ENCODE data around the gene ATOH1.
A peak's percentile ranks its signal among the peaks of the same experiment; 100 is the strongest.

The ATOH1 gene

DNA sequence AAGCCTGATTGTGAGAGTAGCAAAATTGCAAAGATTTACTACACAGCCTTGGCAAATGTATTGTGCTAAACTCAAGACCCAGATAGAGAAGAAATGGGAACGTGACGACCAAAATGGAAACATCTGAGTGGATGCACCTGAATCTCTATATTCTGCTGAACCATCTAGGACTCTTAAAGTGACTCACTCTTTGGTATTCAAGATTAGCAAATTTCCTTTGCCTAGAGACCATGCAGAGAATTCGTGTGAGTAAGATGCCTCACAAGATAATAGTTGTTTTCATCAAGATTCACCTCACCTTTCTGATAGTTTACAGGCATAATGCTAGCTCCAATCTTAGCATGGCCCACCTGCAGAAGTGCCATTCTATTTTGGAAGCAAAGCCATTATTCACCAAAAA, 14.4 kb upstream of the ATOH1 start:
- Histone ChIP-seq H3K4me3 (ENCODE audit: low read length) (no peak overlapping the region), H3K9me3 (ENCODE audit: insufficient read depth, low read depth, low read length) (no peaks in the 10 kb centered on the region), H3K36me3 (ENCODE audit: insufficient read depth, low read depth, low read length) (no peaks in the 10 kb centered on the region), H3K4me1 (ENCODE audit: insufficient read depth, low read length) (peaks cover 10% of the 10 kb centered on the region; the same call in 1 of the 2 replicates), H3K27me3 (ENCODE audit: insufficient read depth, low read length) (no peaks in the 10 kb centered on the region), H3K27ac (ENCODE audit: low read length) (no peak overlapping the region), H3K9ac (ENCODE audit: low read depth, low read length) (no peak overlapping the region)

DNA sequence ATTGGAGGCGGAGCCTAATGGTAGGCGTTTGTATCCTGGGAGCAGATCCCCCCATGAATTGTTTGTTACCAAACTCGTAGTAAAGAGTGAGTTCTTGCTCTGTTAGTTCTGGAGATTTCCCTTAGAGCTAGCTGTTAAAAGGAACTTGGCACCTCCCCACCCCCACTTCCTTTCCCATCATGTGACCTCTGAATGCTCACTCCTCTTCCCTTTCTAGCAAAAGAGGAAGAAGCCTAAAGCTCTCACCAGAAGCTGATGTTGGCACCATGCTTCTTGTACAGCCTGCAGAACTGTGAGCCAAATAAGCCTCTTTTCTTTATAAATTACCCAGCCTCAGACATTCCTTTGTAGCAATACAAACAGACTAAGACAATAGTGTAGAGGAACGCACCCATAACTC, 13.8 kb upstream of the ATOH1 start:
- Histone ChIP-seq H3K36me3 (ENCODE audit: insufficient read depth, low read depth, low read length) (no peaks in the 10 kb centered on the region), H3K4me1 (ENCODE audit: insufficient read depth, low read length) (peaks cover 10% of the 10 kb centered on the region; the same call in 1 of the 2 replicates), H3K27ac (ENCODE audit: low read length) (no peak overlapping the region), H3K4me3 (ENCODE audit: low read length) (no peak overlapping the region), H3K9ac (ENCODE audit: low read depth, low read length) (no peak overlapping the region), H3K9me3 (ENCODE audit: insufficient read depth, low read depth, low read length) (no peaks in the 10 kb centered on the region), H3K27me3 (ENCODE audit: insufficient read depth, low read length) (no peaks in the 10 kb centered on the region)

DNA sequence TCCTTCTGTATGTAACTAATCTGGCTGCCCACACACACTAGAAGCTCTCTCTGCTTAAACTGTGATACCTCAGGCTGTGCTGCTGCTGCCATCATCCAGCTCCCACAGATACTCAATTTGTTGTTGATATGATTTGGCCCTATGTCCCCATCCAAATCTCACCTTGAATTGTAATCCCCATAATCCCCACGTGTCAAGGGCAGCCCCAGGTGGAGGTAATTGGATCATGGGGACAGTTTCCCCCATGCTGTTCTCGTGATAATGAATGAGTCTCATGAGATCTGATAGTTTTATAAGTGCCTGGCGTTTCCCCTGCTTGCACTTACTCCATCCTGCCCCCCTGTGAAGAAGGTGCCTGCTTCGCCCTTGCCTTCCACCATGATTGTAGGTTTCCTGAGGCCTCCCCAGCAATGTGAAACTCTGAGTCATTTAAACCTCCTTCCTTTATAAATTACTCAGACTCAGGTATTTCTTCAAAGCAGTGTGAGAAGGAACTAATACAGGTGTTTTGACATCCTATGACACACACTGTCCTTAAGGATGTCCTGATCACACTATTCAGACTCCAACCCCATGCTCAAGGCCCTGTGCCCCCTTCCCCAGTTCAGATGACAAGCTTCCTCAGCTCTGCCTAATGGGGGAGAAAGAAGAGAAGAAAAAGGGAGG, 2.9 kb upstream of the ATOH1 start:
- Histone ChIP-seq H3K9ac (ENCODE audit: low read depth, low read length) (no peak overlapping the region), H3K4me3 (ENCODE audit: low read length) (no peak overlapping the region), H3K36me3 (ENCODE audit: insufficient read depth, low read depth, low read length) (no peaks in the 10 kb centered on the region), H3K4me1 (ENCODE audit: insufficient read depth, low read length) (peaks cover 13% of the 10 kb centered on the region), H3K27me3 (ENCODE audit: insufficient read depth, low read length) (peaks cover 68% of the 10 kb centered on the region), H3K27ac (ENCODE audit: low read length) (no peak overlapping the region), H3K9me3 (ENCODE audit: insufficient read depth, low read depth, low read length) (no peaks in the 10 kb centered on the region)

DNA sequence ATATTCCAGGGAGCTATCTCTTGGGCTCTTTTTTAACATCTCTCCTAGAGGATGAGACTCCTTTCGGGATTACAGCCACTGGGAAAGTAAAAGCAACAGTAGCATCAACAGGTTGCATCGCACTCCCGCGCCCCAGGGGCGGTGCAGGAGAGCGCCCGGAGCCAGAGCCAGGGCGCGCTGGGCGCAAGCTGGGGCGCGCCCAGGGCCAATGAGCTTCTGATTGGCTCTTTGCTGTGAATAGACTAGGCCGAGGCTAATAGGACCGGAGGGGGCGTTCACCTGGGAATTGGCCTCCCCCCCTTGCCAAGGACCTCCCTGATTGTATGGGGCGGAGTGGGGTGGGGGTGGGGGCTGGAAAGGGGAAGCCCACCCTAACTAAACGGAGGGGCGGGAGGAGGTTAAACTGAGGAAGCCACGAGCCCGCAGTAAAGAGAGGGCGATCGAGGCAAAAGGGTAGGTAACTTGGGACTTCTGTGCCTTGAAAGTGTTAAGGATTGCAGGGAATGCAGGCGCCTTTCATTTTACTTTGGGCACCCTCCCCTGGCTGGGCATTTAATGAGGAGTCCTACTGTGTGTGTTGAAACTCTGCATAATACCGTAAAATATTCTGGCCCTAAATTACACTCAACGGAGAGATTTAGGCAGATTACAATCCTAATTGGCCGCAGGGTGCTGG, 1.1 kb upstream of the ATOH1 start:
- Histone ChIP-seq H3K4me1 (ENCODE audit: insufficient read depth, low read length) (peaks cover 19% of the 10 kb centered on the region), H3K27ac (ENCODE audit: low read length) (no peak overlapping the region), H3K27me3 (ENCODE audit: insufficient read depth, low read length) (peaks cover 85% of the 10 kb centered on the region), H3K9ac (ENCODE audit: low read depth, low read length) (peak overlapping the region; percentile 27; the same call in 1 of the 2 replicates), H3K9me3 (ENCODE audit: insufficient read depth, low read depth, low read length) (no peaks in the 10 kb centered on the region), H3K4me3 (ENCODE audit: low read length) (peak overlapping the region; percentile 74), H3K36me3 (ENCODE audit: insufficient read depth, low read depth, low read length) (no peaks in the 10 kb centered on the region)

DNA sequence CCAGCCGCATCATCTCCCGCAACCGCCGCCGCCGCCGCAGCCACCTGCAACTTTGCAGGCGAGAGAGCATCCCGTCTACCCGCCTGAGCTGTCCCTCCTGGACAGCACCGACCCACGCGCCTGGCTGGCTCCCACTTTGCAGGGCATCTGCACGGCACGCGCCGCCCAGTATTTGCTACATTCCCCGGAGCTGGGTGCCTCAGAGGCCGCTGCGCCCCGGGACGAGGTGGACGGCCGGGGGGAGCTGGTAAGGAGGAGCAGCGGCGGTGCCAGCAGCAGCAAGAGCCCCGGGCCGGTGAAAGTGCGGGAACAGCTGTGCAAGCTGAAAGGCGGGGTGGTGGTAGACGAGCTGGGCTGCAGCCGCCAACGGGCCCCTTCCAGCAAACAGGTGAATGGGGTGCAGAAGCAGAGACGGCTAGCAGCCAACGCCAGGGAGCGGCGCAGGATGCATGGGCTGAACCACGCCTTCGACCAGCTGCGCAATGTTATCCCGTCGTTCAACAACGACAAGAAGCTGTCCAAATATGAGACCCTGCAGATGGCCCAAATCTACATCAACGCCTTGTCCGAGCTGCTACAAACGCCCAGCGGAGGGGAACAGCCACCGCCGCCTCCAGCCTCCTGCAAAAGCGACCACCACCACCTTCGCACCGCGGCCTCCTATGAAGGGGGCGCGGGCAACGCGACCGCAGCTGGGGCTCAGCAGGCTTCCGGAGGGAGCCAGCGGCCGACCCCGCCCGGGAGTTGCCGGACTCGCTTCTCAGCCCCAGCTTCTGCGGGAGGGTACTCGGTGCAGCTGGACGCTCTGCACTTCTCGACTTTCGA, 654 bp downstream of the ATOH1 start:
- Histone ChIP-seq H3K4me1 (ENCODE audit: insufficient read depth, low read length) (peaks cover 33% of the 10 kb centered on the region), H3K27me3 (ENCODE audit: insufficient read depth, low read length) (peaks cover 97% of the 10 kb centered on the region)

DNA sequence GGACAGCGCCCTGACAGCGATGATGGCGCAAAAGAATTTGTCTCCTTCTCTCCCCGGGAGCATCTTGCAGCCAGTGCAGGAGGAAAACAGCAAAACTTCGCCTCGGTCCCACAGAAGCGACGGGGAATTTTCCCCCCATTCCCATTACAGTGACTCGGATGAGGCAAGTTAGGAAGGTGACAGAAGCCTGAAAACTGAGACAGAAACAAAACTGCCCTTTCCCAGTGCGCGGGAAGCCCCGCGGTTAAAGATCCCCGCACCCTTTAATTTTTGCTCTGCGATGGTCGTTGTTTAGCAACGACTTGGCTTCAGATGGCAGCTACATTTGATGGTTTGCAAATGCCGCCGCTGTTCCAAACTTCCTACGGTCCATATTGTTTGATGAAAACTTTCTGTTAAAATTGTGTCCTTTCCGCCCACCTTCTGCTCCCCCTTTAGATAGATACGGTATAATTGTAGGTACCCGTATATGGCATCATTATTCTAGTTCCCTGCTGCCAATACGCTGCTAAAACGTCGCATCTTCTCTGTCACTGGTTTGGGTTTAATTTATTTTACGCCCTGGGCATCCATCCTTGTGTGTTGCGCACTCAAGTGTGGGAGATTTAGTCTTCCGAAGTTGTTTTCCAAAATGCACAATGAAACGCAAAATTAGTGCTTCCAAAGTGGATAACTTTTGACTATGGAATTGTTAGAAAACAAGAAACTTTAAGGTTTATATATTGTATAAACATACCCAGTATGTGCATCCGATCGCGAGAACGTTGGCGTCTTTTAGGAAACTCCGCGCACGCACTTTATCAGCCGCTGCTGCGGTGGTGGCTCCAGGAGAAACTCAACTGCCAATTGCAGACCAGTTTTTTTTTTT, 1.5 kb downstream of the ATOH1 start:
- Histone ChIP-seq H3K4me3 (ENCODE audit: low read length) (peak overlapping the region; percentile 74), H3K9ac (ENCODE audit: low read depth, low read length) (no peak overlapping the region), H3K36me3 (ENCODE audit: insufficient read depth, low read depth, low read length) (no peaks in the 10 kb centered on the region), H3K27me3 (ENCODE audit: insufficient read depth, low read length) (peaks cover 97% of the 10 kb centered on the region), H3K4me1 (ENCODE audit: insufficient read depth, low read length) (peaks cover 33% of the 10 kb centered on the region), H3K9me3 (ENCODE audit: insufficient read depth, low read depth, low read length) (no peaks in the 10 kb centered on the region), H3K27ac (ENCODE audit: low read length) (no peak overlapping the region)

More for the DNA sequence above, 654 bp downstream of the ATOH1 start:
- H3K36me3 ChIP-seq (ENCODE audit: insufficient read depth, low read depth, low read length) = no peaks in the 10 kb centered on the region
- no peak overlapping the region for H3K9ac ChIP-seq (ENCODE audit: low read depth, low read length)
- no peak overlapping the region for H3K27ac ChIP-seq (ENCODE audit: low read length)
- no peaks in the 10 kb centered on the region for H3K9me3 ChIP-seq (ENCODE audit: insufficient read depth, low read depth, low read length)
- H3K4me3 ChIP-seq (ENCODE audit: low read length) = peak overlapping the region; percentile 74

DNA sequence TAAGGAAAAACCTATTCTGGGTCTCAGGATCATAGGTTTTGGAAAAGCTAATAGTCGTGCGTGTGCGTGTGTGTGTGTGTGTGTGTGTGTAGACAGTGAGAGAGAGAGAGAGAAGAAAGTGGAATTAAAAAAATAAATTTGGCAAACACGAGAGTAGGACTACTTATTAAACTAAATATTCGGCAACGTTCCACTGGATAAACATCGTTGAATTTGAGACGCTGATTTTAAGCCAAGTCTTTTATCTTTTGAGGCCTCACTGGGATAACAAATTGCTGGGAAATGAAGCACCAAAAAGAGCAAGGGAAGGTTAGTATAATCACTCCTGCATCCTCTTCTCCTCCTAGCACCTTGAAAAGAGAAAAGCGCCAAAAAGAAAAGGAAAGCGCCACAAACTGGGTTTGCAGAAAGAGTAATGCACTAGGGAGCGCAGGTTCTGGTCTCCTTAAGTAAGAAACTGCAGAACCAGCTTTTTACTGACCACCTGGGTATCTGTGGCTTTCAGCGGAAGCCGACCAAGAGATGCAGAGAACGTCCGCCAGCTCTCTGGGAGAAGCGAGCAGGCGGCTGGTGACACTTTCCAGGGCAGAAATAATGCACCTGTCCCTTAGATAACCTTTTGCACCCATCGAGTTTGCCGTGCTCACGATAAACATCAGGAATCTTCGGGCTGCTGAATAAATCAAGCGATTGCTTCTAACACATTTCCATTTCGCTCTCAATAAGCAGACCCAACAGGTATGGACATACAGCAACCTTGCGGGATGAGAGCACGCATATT, 3.4 kb downstream of the ATOH1 start:
- Histone ChIP-seq H3K9me3 (ENCODE audit: insufficient read depth, low read depth, low read length) (no peaks in the 10 kb centered on the region), H3K27me3 (ENCODE audit: insufficient read depth, low read length) (peaks cover 97% of the 10 kb centered on the region), H3K36me3 (ENCODE audit: insufficient read depth, low read depth, low read length) (no peaks in the 10 kb centered on the region), H3K4me3 (ENCODE audit: low read length) (no peak overlapping the region), H3K4me1 (ENCODE audit: insufficient read depth, low read length) (peaks cover 36% of the 10 kb centered on the region), H3K9ac (ENCODE audit: low read depth, low read length) (no peak overlapping the region), H3K27ac (ENCODE audit: low read length) (no peak overlapping the region)

DNA sequence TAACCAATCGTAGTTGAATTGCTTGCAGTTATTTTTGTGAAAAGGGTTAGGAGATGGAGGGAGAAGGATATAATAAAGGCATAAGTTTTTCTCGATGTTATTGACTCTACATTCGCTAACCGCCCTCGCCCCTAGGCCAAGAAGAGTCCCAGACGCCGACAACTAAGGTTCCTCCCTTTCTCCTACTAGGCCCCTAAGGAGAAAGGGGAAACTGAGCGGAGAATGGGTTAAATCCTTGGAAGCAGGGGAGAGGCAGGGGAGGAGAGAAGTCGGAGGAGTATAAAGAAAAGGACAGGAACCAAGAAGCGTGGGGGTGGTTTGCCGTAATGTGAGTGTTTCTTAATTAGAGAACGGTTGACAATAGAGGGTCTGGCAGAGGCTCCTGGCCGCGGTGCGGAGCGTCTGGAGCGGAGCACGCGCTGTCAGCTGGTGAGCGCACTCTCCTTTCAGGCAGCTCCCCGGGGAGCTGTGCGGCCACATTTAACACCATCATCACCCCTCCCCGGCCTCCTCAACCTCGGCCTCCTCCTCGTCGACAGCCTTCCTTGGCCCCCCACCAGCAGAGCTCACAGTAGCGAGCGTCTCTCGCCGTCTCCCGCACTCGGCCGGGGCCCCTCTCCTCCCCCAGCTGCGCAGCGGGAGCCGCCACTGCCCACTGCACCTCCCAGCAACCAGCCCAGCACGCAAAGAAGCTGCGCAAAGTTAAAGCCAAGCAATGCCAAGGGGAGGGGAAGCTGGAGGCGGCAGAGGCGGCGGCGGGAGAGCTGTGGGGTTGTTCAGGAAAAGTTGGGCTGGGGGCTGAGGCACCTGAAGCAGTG, 5.9 kb downstream of the ATOH1 start:
- Histone ChIP-seq H3K4me3 (ENCODE audit: low read length) (peak overlapping the region; percentile 63), H3K27ac (ENCODE audit: low read length) (no peak overlapping the region), H3K27me3 (ENCODE audit: insufficient read depth, low read length) (peaks cover 94% of the 10 kb centered on the region), H3K9ac (ENCODE audit: low read depth, low read length) (no peak overlapping the region), H3K36me3 (ENCODE audit: insufficient read depth, low read depth, low read length) (no peaks in the 10 kb centered on the region), H3K4me1 (ENCODE audit: insufficient read depth, low read length) (peaks cover 30% of the 10 kb centered on the region; the same call in 1 of the 2 replicates), H3K9me3 (ENCODE audit: insufficient read depth, low read depth, low read length) (no peaks in the 10 kb centered on the region)

DNA sequence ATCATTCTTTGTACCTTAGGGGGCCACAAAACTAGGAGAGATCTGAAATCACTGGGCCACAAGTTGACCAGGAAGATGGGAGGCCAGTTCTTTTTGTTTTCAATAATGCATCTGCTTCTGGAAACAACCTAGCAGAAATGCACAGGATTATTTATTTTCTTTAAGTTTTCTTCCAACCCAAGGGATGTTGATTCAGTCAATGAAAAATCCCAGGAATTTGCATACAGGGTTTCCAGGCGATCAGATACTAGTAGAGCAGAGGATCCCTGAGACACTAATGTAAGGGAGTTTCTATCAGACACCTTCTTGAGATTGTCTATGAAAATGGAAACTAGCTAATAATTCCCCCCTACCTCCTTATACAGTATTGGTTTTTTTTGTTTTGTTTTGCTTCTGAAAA, 7.4 kb downstream of the ATOH1 start:
- H3K9me3 ChIP-seq (ENCODE audit: insufficient read depth, low read depth, low read length) = no peaks in the 10 kb centered on the region

DNA sequence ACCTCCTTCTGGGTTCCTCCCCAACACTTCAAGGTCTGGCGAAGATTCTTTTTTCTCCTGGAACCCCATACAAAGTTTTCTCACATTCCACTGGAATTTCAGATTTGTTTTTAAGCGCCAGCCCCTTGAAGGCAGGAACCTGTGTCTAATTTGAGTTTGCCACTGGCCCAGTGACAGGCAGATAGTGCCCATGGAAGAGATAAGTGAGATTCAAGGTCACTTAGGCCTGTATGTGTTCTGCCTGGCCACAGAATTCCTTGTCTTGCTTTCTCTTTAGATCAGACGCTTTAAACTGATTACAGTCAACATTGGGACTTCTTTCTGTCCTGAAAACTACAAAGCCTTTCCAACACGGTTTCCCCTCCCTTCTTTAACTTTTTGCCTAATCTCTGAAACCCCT, 11.2 kb downstream of the ATOH1 start:
- no peak overlapping the region for H3K4me3 ChIP-seq (ENCODE audit: low read length)
- H3K9ac ChIP-seq (ENCODE audit: low read depth, low read length) = no peak overlapping the region
- no peaks in the 10 kb centered on the region for H3K9me3 ChIP-seq (ENCODE audit: insufficient read depth, low read depth, low read length)
- H3K4me1 ChIP-seq (ENCODE audit: insufficient read depth, low read length) = peaks cover 4% of the 10 kb centered on the region; the same call in 1 of the 2 replicates
- H3K27ac ChIP-seq (ENCODE audit: low read length) = no peak overlapping the region
- no peaks in the 10 kb centered on the region for H3K36me3 ChIP-seq (ENCODE audit: insufficient read depth, low read depth, low read length)
- H3K27me3 ChIP-seq (ENCODE audit: insufficient read depth, low read length) = peaks cover 65% of the 10 kb centered on the region

More for the DNA sequence above, 7.4 kb downstream of the ATOH1 start:
- peaks cover 22% of the 10 kb centered on the region; the same call in 1 of the 2 replicates for H3K4me1 ChIP-seq (ENCODE audit: insufficient read depth, low read length)
- H3K4me3 ChIP-seq (ENCODE audit: low read length) = no peak overlapping the region
- no peaks in the 10 kb centered on the region for H3K36me3 ChIP-seq (ENCODE audit: insufficient read depth, low read depth, low read length)
- H3K9ac ChIP-seq (ENCODE audit: low read depth, low read length) = no peak overlapping the region
- H3K27ac ChIP-seq (ENCODE audit: low read length) = no peak overlapping the region
- H3K27me3 ChIP-seq (ENCODE audit: insufficient read depth, low read length) = peaks cover 94% of the 10 kb centered on the region
